H54 (cell line): Measurements from ENCODE around the gene DNAJC6.

Experiments used
- DNase-seq: peaks from one replicate; pipeline ENCODE4 v3.0.0; 2011; ENCODE audit warnings: low spot score, mixed read lengths; ENCODE audit not compliant: insufficient read length
- FAIRE-seq: peaks from 3 replicates; lab custom pipeline; 2011; peaks lifted over from hg19 to GRCh38; lab: Jason Lieb, UNC
- POLR2A ChIP-seq: IDR thresholded peaks from 2 replicates; pipeline ENCODE4 v1.6.1; 2011; ENCODE audit warnings: low read depth, mild to moderate bottlenecking, low read length

Gene DNAJC6

GRCh38 chr1:65416767-65417166 lies 107.4 kb downstream of the DNAJC6 start:
- TF ChIP-seq POLR2A = no peak
- FAIRE-seq (no peak), DNase-seq (no peak)

- TF ChIP-seq POLR2A = no peak
- no peak for DNase-seq
- no peak for FAIRE-seq
These were observed 108.4 kb downstream of the DNAJC6 start for GRCh38 chr1:65417729-65418128.

- DNase-seq (no peak), FAIRE-seq (peak; percentile 75)
- TF ChIP-seq POLR2A = no peak
These were observed 109.3 kb downstream of the DNAJC6 start for GRCh38 chr1:65418522-65419185.

- peak; percentile 69 for DNase-seq
- FAIRE-seq = peak; percentile 80
- peak; percentile 38 for TF ChIP-seq POLR2A
These were observed 110.6 kb downstream of the DNAJC6 start for GRCh38 chr1:65419681-65420589.

GRCh38 chr1:65420590-65421350 lies 111.4 kb downstream of the DNAJC6 start, which contains the start of the genes LEPR and LEPROT:
Gene LEPR (plus strand): TSS chr1:65420668. CDS start chr1:65565566, 144,898 bp downstream.
Gene LEPROT (plus strand): TSS chr1:65420668. CDS start chr1:65420725, 57 bp downstream.
- no peak for FAIRE-seq
- peak; percentile 45 for DNase-seq
- TF ChIP-seq POLR2A = peak; percentile 76; the same call in 1 of the 2 replicates

- DNase-seq (no peak), FAIRE-seq (peak; percentile 20)
- no peak for TF ChIP-seq POLR2A
These were observed 112.1 kb downstream of the DNAJC6 start for GRCh38 chr1:65421351-65422025.

- FAIRE-seq (peak; percentile 41), DNase-seq (no peak)
- TF ChIP-seq POLR2A = no peak
These were observed 113.2 kb downstream of the DNAJC6 start for GRCh38 chr1:65422241-65423203.

GRCh38 chr1:65423884-65424572 lies 114.7 kb downstream of the DNAJC6 start:
- TF ChIP-seq POLR2A = no peak
- no peak for DNase-seq
- FAIRE-seq = peak; percentile 88

GRCh38 chr1:65424573-65424889 lies 115.2 kb downstream of the DNAJC6 start:
- FAIRE-seq = no peak
- no peak for TF ChIP-seq POLR2A
- DNase-seq = no peak

- TF ChIP-seq POLR2A = no peak
- FAIRE-seq (no peak), DNase-seq (no peak)
These were observed 115.7 kb downstream of the DNAJC6 start for GRCh38 chr1:65425006-65425405.

- FAIRE-seq (peak; percentile 95), DNase-seq (peak; percentile 57)
- no peak for TF ChIP-seq POLR2A
These were observed 116.4 kb downstream of the DNAJC6 start for GRCh38 chr1:65425697-65426096.

- TF ChIP-seq POLR2A = no peak
- DNase-seq = no peak
- no peak for FAIRE-seq
These were observed 119.7 kb downstream of the DNAJC6 start for GRCh38 chr1:65429078-65429477.
